LHCN-M2 (cell line): Measurements from ENCODE around the gene KRT32. TPM values are rescaled to one million over a fixed set of nuclear protein-coding genes. Genes with fewer than 3 reads are reported as not detected.

Source experiments
- total RNA-seq: library from RNA; depleted of rRNA; stranded (reverse); fragments of >200 nt; gene quantifications from 2 replicates; pipeline ENCODE4 v1.2.3, GENCODE V29; 2014; rRNA removed

The KRT32 gene
- total RNA-seq, 1 experiment from 2014 or later = not detected

Other genes with a start within 250 kb of the KRT32 start
- not detected in 2 replicates for gene KRTAP9-2, start 240.7 kb downstream of the KRT32 start, total RNA-seq
- not detected in 2 replicates for gene KRTAP9-3, start 234.9 kb downstream of the KRT32 start, total RNA-seq
- not detected in 2 replicates for gene KRTAP9-8, start 229.4 kb downstream of the KRT32 start, total RNA-seq
- not detected in 2 replicates for gene KRTAP9-4, start 217.7 kb downstream of the KRT32 start, total RNA-seq
- gene KRTAP9-9, start 212.0 kb downstream of the KRT32 start, total RNA-seq = not detected in 2 replicates
- not detected in 2 replicates for gene KRTAP9-6, start 202.0 kb downstream of the KRT32 start, total RNA-seq
- not detected in 2 replicates for gene KRTAP9-7, start 191.7 kb downstream of the KRT32 start, total RNA-seq
- gene KRTAP29-1, start 164.5 kb downstream of the KRT32 start, total RNA-seq = not detected in 2 replicates
- not detected in 2 replicates for gene KRTAP16-1, start 158.1 kb downstream of the KRT32 start, total RNA-seq
- not detected in 2 replicates for gene KRTAP17-1, start 151.7 kb downstream of the KRT32 start, total RNA-seq
- gene KRT33A, start 116.6 kb downstream of the KRT32 start, total RNA-seq = not detected in 2 replicates
- not detected in 2 replicates for gene KRT33B, start 97.6 kb downstream of the KRT32 start, total RNA-seq
- gene KRT34, start 85.1 kb downstream of the KRT32 start, total RNA-seq = 0.29 and 1.0 TPM in 2 replicates
- not detected in 2 replicates for gene KRT31, start 69.8 kb downstream of the KRT32 start, total RNA-seq
- not detected in 2 replicates for gene KRT37, start 42.8 kb downstream of the KRT32 start, total RNA-seq
- gene KRT38, start 26.4 kb downstream of the KRT32 start, total RNA-seq = not detected in 2 replicates
- not detected in 2 replicates for gene KRT35, start 13.8 kb upstream of the KRT32 start, total RNA-seq
- gene KRT36, start 22.5 kb upstream of the KRT32 start, total RNA-seq = not detected in 2 replicates
- not detected in 2 replicates for gene KRT13, start 38.2 kb upstream of the KRT32 start, total RNA-seq
- 0.19 and 0.46 TPM in 2 replicates for gene KRT15, start 51.5 kb upstream of the KRT32 start, total RNA-seq
- gene KRT19, start 60.9 kb upstream of the KRT32 start, total RNA-seq = not detected in 2 replicates
- not detected in 2 replicates for gene KRT9, start 104.7 kb upstream of the KRT32 start, total RNA-seq
- not detected in 2 replicates for gene KRT14, start 119.5 kb upstream of the KRT32 start, total RNA-seq
- gene KRT16, start 145.4 kb upstream of the KRT32 start, total RNA-seq = not detected in 2 replicates
- gene KRT17, start 157.2 kb upstream of the KRT32 start, total RNA-seq = 6.9 and 11.0 TPM in 2 replicates
- gene EIF1, start 221.5 kb upstream of the KRT32 start, total RNA-seq = 56.9 and 63.7 TPM in 2 replicates
- not detected in 2 replicates for gene GAST, start 244.9 kb upstream of the KRT32 start, total RNA-seq